ENCODE results near the gene RAB8A. TPM values are rescaled to one million over a fixed set of nuclear protein-coding genes. Genes with fewer than 3 reads are reported as not detected.
"Not testable (repeated sequence)": the region's sequence is repeated elsewhere in the genome, so short reads cannot be mapped to it uniquely, and the experiment has no call there.

RAB8A gene
- total RNA-seq, 1 donor from 2014 or later, result 175 TPM

GRCh38 chr19:16167055-16167454 is 55.4 kb downstream of the RAB8A start:
- intact Hi-C loops (cut with micrococcal nuclease), result no loop called here

GRCh38 chr19:16168465-16169081 is 56.9 kb downstream of the RAB8A start:
- intact Hi-C loops (cut with micrococcal nuclease), result no loop called here

- intact Hi-C loops (cut with micrococcal nuclease), result no loop called here
Measured at GRCh38 chr19:16170134-16170533, 58.4 kb downstream of the RAB8A start.

GRCh38 chr19:16175954-16176353 is 64.3 kb downstream of the RAB8A start:
- intact Hi-C loops (cut with micrococcal nuclease), result no loop called here

- intact Hi-C loops (cut with micrococcal nuclease), result not testable (repeated sequence)
Measured at GRCh38 chr19:16178866-16179265, 67.2 kb downstream of the RAB8A start.

GRCh38 chr19:16180611-16181010 is 68.9 kb downstream of the RAB8A start:
- intact Hi-C loops (cut with micrococcal nuclease), result no loop called here

Other genes starting within 250 kb of the RAB8A start
- not detected in 2 replicates for gene CYP4F2, start 213.8 kb upstream of the RAB8A start, total RNA-seq
- not detected in 2 replicates for gene CYP4F11, start 177.4 kb upstream of the RAB8A start, total RNA-seq
- gene OR10H4, start 162.9 kb upstream of the RAB8A start, total RNA-seq, result not detected in 2 replicates
- 565 and 576 TPM in 2 replicates for gene TPM4, start 35.4 kb upstream of the RAB8A start, total RNA-seq
- gene HSH2D, start 31.8 kb downstream of the RAB8A start, total RNA-seq, result 60.5 and 63.2 TPM in 2 replicates
- gene CIB3, start 61.6 kb downstream of the RAB8A start, total RNA-seq, result not detected in 2 replicates
- gene FAM32A, start 73.5 kb downstream of the RAB8A start, total RNA-seq, result 67.4 and 69.3 TPM in 2 replicates
- gene AP1M1, start 86.0 kb downstream of the RAB8A start, total RNA-seq, result 142 and 158 TPM in 2 replicates
- 175 and 177 TPM in 2 replicates for gene KLF2, start 212.9 kb downstream of the RAB8A start, total RNA-seq

All from T-helper 1 cell treated with Interleukin-12 subunit alpha and Interleukin-12 subunit beta and Interleukin-4 antibody, amounts not matched to agents 30 ng/mL and 1 ng/mL, for 36 hours (primary cell).